ENCODE measurements around the gene CHPF. TPM values are rescaled to one million over a fixed set of nuclear protein-coding genes. Genes with fewer than 3 reads are reported as not detected.

Gene CHPF
- total RNA-seq, 1 donor from 2014 or later: 24.1 TPM

DNA sequence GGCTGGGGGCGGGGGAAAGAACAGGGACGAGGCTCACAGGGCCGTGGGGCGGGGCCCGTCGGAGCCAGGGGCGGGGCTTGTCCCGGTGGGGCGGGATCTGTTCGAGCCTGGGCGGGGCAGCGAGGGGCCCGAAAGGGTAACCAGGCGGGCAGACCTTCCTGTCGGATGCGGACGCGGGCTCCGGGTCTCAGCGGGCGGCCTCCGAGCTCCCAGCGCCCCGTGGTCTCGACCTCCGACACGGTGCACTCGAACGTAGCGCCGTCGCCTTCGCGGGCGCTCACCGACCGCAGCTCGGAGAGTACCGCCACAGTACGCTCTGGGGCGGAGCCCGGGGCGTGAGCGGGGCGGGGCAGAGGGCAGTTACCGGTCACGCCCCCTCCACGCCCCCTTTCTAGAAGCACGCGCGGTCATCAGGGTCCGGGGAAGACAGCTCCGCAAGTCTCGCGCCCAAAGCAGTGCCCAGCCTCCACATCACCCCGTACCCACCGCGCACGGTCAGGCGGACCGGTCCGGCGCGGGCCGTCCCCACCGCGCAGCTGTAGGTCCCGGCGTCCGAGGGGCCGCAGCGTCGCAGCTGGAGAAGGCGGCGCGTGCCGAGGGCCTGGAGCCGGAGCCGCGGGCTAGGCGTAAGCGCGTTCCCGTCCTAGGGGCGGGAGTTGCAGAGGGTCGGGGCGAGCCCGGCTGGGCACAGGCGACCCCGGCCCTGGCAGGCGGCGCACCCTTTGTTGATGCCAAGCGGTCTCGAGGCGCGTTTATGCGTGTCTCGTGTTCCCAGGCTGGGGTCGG lies 9.0 kb upstream of the CHPF start:
- DNase-seq (ENCODE audit: low spot score): no peak

GRCh38 chr2:219551441-219552381 lies 8.1 kb upstream of the CHPF start:
- peak; percentile 89 for DNase-seq (ENCODE audit: low spot score)

- peak; percentile 74 for DNase-seq (ENCODE audit: low spot score)
Measured at GRCh38 chr2:219549619-219550018, 6.0 kb upstream of the CHPF start.

DNA sequence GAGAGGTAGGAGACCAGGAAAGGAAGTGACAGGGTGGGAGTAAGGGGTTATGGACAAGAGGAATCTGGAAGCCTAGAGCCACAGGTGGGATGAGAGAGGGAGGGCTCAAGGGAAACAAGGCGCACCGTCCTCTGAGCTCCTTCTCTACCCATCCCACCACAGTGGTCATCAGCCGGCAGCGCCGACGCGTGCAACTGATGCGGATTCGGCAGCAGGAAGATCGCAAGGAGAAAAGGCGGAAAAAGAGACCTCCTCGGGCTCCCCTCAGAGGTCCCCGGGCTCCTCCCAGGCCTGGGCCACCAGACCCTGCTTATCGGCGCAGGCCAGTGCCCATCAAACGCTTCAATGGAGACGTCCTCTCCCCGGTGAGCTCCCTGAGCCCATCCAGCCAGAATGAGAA lies 5.4 kb upstream of the CHPF start:
- no peak for DNase-seq (ENCODE audit: low spot score)

DNA sequence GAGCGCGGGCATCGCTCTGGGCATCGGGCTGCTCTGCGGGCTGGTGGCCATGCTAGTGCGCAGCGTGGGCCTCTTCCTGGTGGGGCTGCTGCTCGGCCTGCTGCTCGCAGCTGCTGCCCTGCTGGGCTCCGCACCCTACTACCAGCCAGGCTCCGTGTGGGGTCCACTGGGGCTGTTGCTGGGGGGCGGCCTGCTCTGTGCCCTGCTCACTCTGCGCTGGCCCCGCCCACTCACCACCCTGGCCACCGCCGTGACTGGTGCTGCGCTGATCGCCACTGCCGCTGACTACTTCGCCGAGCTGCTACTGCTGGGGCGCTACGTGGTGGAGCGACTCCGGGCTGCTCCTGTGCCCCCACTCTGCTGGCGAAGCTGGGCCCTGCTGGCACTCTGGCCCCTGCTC lies 4.0 kb upstream of the CHPF start:
- no peak for DNase-seq (ENCODE audit: low spot score)

- no peak for DNase-seq (ENCODE audit: low spot score)
Measured at GRCh38 chr2:219545943-219546352, 2.3 kb upstream of the CHPF start.

- no peak for DNase-seq (ENCODE audit: low spot score)
Measured at GRCh38 chr2:219545295-219545942, 1.8 kb upstream of the CHPF start.

DNA sequence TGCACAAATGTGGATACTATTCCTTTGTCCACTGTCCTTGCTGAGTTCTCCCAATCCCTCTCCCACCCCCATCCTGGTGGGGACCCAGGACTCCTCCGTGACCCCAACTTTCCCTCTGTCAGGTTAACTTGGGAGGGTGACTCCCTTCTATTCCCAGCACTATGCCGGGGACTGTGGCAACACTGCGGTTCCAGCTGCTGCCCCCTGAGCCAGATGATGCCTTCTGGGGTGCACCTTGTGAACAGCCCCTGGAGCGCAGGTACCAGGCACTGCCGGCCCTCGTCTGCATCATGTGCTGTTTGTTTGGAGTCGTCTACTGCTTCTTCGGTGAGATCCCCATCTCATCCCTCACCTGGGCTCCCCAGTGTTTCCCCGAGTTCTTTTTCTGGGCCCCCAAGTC lies 958 bp upstream of the CHPF start:
- no peak for DNase-seq (ENCODE audit: low spot score)

GRCh38 chr2:219542931-219543595 lies 546 bp downstream of the CHPF start:
- DNase-seq (ENCODE audit: low spot score): no peak

GRCh38 chr2:219541611-219542180 lies 1.9 kb downstream of the CHPF start:
- DNase-seq (ENCODE audit: low spot score): no peak

- no peak for DNase-seq (ENCODE audit: low spot score)
Measured at GRCh38 chr2:219540784-219541504, 2.7 kb downstream of the CHPF start.

GRCh38 chr2:219539926-219540678 lies 3.5 kb downstream of the CHPF start:
- no peak for DNase-seq (ENCODE audit: low spot score)

- no peak for DNase-seq (ENCODE audit: low spot score)
Measured at GRCh38 chr2:219538956-219539788, 4.4 kb downstream of the CHPF start.

DNA sequence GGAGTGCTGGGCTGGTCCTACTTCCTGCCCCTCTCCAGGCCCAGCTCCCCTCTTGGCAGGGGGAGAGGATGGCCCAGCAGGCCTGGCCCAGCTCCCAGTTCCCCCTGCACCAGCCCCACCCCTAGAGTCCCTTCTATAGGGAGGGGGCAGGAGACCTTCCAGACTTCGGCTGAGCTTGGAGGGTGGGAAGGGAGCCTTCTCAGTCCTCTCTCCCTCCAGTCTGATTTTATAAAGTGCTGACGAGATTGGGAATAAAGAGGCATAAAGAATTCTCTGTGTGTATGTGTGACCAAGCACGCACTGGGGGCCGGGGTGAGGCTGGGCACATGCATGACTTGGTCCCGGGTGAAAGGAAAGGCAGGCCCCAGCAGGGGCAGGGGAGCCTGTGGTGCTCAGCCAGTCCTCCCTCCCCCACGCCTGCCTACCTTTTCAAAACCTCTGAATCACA lies 5.1 kb downstream of the CHPF start:
- no peak for DNase-seq (ENCODE audit: low spot score)

GRCh38 chr2:219537657-219538488 lies 5.7 kb downstream of the CHPF start:
- DNase-seq (ENCODE audit: low spot score): no peak

DNA sequence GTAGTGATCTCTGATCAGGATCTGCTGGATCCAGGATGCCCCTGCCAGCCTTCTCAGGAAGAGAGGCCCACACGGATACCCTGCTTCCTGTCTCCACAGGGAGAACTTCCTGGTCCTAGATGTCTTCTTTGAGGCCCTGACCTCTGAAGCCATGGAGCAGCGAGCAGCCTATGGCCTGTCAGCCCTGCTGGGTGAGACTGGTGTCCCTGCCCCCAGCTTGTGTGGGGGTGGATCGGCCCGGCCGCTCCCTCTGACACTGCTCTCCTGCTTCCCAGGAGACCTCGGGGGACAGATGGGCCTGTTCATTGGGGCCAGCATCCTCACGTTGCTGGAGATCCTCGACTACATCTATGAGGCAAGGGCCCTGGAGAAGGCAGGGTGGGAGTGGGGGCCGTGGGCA lies 6.6 kb downstream of the CHPF start:
- DNase-seq (ENCODE audit: low spot score): no peak

GRCh38 chr2:219536425-219536824 lies 7.2 kb downstream of the CHPF start:
- DNase-seq (ENCODE audit: low spot score): no peak

All from mesenteric fat pad (tissue), 1 donor.